WTC11 (cell line): ENCODE measurements around the gene TP53AIP1. TPM values are rescaled to one million over a fixed set of nuclear protein-coding genes. Genes with fewer than 3 reads are reported as not detected.

Experiments used
- ATAC-seq: fragments of 200-7000 bp; cut with Tn5 transposase; 2 replicates; pipeline ENCODE4 v1.10.0; 2021; ENCODE audit warnings: mild to moderate bottlenecking, moderate library complexity
- CTCF ChIA-PET: fragments of 300-600 bp; sonication (Branson Sonifier 250); formaldehyde crosslinking; loops from one replicate; lab custom pipeline; 2021; ENCODE audit warnings: antibody characterized with exemption; lab: Charles Lee
- POLR2A ChIA-PET: fragments of 350-600 bp; sonication (Branson Sonifier 250); formaldehyde crosslinking; loops from one replicate; lab custom pipeline; 2021; ENCODE audit warnings: antibody characterized with exemption; lab: Charles Lee
- DNase-seq: peaks from one replicate; pipeline ENCODE4 v3.0.0; 2021; ENCODE audit warnings: low spot score
- H3K27ac Mint-ChIP-seq: 2 replicates; pipeline ENCODE4 v1.8.0; 2021; ENCODE audit warnings: mixed read lengths
- H3K27me3 Mint-ChIP-seq: 2 replicates; pipeline ENCODE4 v1.8.0; 2021; ENCODE audit warnings: low read depth, mild to moderate bottlenecking, moderate library complexity, mixed read lengths
- H3K36me3 Mint-ChIP-seq: 2 replicates; pipeline ENCODE4 v1.8.0; 2021; ENCODE audit warnings: mixed read lengths
- H3K4me1 Mint-ChIP-seq: 2 replicates; pipeline ENCODE4 v1.8.0; 2022; ENCODE audit warnings: mixed read lengths
- H3K4me3 Mint-ChIP-seq: 2 replicates; pipeline ENCODE4 v1.8.0; 2021; ENCODE audit warnings: mild to moderate bottlenecking, moderate library complexity, mixed read lengths
- H3K9me3 Mint-ChIP-seq: 2 replicates; pipeline ENCODE4 v1.8.0; 2021; ENCODE audit warnings: mixed read lengths
- AR ChIP-seq: fragments of 250-450 bp; sonication (Bioruptor Pico); IDR thresholded peaks from 2 replicates; pipeline ENCODE4 v1.9.0; 2021; ENCODE audit warnings: mild to moderate bottlenecking
- CBFB ChIP-seq: sonication (generic); formaldehyde crosslinking; IDR thresholded peaks from 2 replicates; pipeline ENCODE4 v1.8.1; 2022; ENCODE audit warnings: mild to moderate bottlenecking, low read depth, missing genetic modification reagents
- CDX4 ChIP-seq: fragments of 250-450 bp; sonication (Bioruptor Pico); IDR thresholded peaks from 2 replicates; pipeline ENCODE4 v1.9.0; 2021; ENCODE audit warnings: moderate library complexity, mild to moderate bottlenecking, inconsistent platforms, borderline replicate concordance
- CTCF ChIP-seq: fragments of 200-600 bp; IDR thresholded peaks from 2 replicates; pipeline ENCODE4 v1.8.0; 2022; ENCODE audit warnings: antibody characterized with exemption
- ELF4 ChIP-seq: sonication (generic); formaldehyde crosslinking; IDR thresholded peaks from 2 replicates; pipeline ENCODE4 v1.8.1; 2022; ENCODE audit warnings: low read depth, mild to moderate bottlenecking, moderate library complexity, missing genetic modification reagents
- FOXJ3 ChIP-seq: sonication (generic); formaldehyde crosslinking; IDR thresholded peaks from 2 replicates; pipeline ENCODE4 v1.9.0; 2021; ENCODE audit warnings: missing genetic modification reagents, mild to moderate bottlenecking, borderline replicate concordance
- GABPB1 ChIP-seq: sonication (generic); formaldehyde crosslinking; IDR thresholded peaks from 2 replicates; pipeline ENCODE4 v1.8.1; 2023; ENCODE audit warnings: mild to moderate bottlenecking, missing genetic modification reagents
- IRF1 ChIP-seq: sonication (generic); formaldehyde crosslinking; IDR thresholded peaks from 2 replicates; pipeline ENCODE4 v1.8.0; 2023; ENCODE audit warnings: missing genetic modification reagents
- JUN ChIP-seq: sonication (generic); formaldehyde crosslinking; IDR thresholded peaks from 2 replicates; pipeline ENCODE4 v1.8.0; 2023; ENCODE audit warnings: mild to moderate bottlenecking, missing genetic modification reagents
- MAX ChIP-seq: sonication (generic); formaldehyde crosslinking; IDR thresholded peaks from 2 replicates; pipeline ENCODE4 v1.8.0; 2022; ENCODE audit warnings: mild to moderate bottlenecking, missing genetic modification reagents
- NFE2L1 ChIP-seq: sonication (generic); formaldehyde crosslinking; IDR thresholded peaks from 2 replicates; pipeline ENCODE4 v1.8.1; 2023; ENCODE audit warnings: missing genetic modification reagents
- NR2C2 ChIP-seq: sonication (generic); formaldehyde crosslinking; IDR thresholded peaks from 2 replicates; pipeline ENCODE4 v1.8.0; 2022; ENCODE audit warnings: mild to moderate bottlenecking, missing genetic modification reagents
- RELA ChIP-seq: sonication (generic); formaldehyde crosslinking; IDR thresholded peaks from 2 replicates; pipeline ENCODE4 v1.8.1; 2022; ENCODE audit warnings: missing genetic modification reagents, mild to moderate bottlenecking, borderline replicate concordance
- SMAD4 ChIP-seq: sonication (generic); formaldehyde crosslinking; IDR thresholded peaks from 2 replicates; pipeline ENCODE4 v1.8.0; 2022; ENCODE audit warnings: mild to moderate bottlenecking, missing genetic modification reagents
- USF2 ChIP-seq: sonication (generic); formaldehyde crosslinking; IDR thresholded peaks from 2 replicates; pipeline ENCODE4 v1.8.1; 2023; ENCODE audit warnings: mild to moderate bottlenecking, missing genetic modification reagents, moderate library complexity
- ZBTB21 ChIP-seq: sonication (generic); formaldehyde crosslinking; IDR thresholded peaks from 2 replicates; pipeline ENCODE4 v1.8.1; 2023; ENCODE audit warnings: mild to moderate bottlenecking, missing genetic modification reagents, borderline replicate concordance
- ZBTB43 ChIP-seq: sonication (generic); formaldehyde crosslinking; IDR thresholded peaks from 2 replicates; pipeline ENCODE4 v1.8.1; 2023; ENCODE audit warnings: mild to moderate bottlenecking, missing genetic modification reagents
- ZNF281 ChIP-seq: sonication (generic); formaldehyde crosslinking; IDR thresholded peaks from 2 replicates; pipeline ENCODE4 v1.8.0; 2023; ENCODE audit warnings: mild to moderate bottlenecking, missing genetic modification reagents
- ZNF671 ChIP-seq: fragments of 250-450 bp; sonication (Bioruptor Pico); IDR thresholded peaks from 2 replicates; pipeline ENCODE4 v1.8.0; 2021; ENCODE audit warnings: mild to moderate bottlenecking
- ZSCAN18 ChIP-seq: fragments of 250-450 bp; sonication (Bioruptor Pico); IDR thresholded peaks from 2 replicates; pipeline ENCODE4 v2.1.2; 2022; ENCODE audit warnings: mild to moderate bottlenecking, moderate library complexity
- total RNA-seq: library from RNA; stranded (reverse); gene quantifications from 3 replicates; pipeline ENCODE4 v1.2.3, GENCODE V29; 2021

TP53AIP1 gene
- total RNA-seq, 1 experiment from 2014 or later: 0.07 TPM

- peaks cover 92% of the 10 kb centered on the region for H3K27me3 Mint-ChIP-seq
Observed at GRCh38 chr11:128894286-128894681, 48.4 kb downstream of the TP53AIP1 start.

GRCh38 chr11:128893578-128894285 is 48.9 kb downstream of the TP53AIP1 start:
- peaks cover 92% of the 10 kb centered on the region for H3K27me3 Mint-ChIP-seq
- ChIA-PET POLR2A (interaction anchor here (0.9 kb wide), 1 partner anchor 8 kb away, joined by 3 read pairs; no protein-coding TSS in a partner anchor), CTCF (interaction anchor here (0.8 to 10.8 kb wide), 5 partner anchors 8 to 63 kb away, joined by 3 to 245 read pairs (median 4); no protein-coding TSS in a partner anchor)
- peaks cover 18% of the 10 kb centered on the region for H3K4me1 Mint-ChIP-seq
- H3K4me3 Mint-ChIP-seq: no peak overlapping the region
- no peaks in the 10 kb centered on the region for H3K9me3 Mint-ChIP-seq
- no peak for DNase-seq
- no peaks in the 10 kb centered on the region for H3K36me3 Mint-ChIP-seq
- no peak overlapping the region for H3K27ac Mint-ChIP-seq
- TF ChIP-seq ZNF281 (CRISPR knock-in tag) (no peak), GABPB1 (CRISPR knock-in tag) (no peak), ZBTB43 (no peak), MAX (CRISPR knock-in tag) (no peak), SMAD4 (no peak), ELF4 (CRISPR knock-in tag) (no peak), ZSCAN18 (CRISPR knock-in tag) (no peak), AR (no peak), USF2 (CRISPR knock-in tag) (no peak), IRF1 (CRISPR knock-in tag) (no peak), CBFB (CRISPR knock-in tag) (no peak)
- ATAC-seq: no peak

More at GRCh38 chr11:128894286-128894681, 48.4 kb downstream of the TP53AIP1 start:
- Mint-ChIP-seq H3K4me3 (no peak overlapping the region), H3K9me3 (no peaks in the 10 kb centered on the region), H3K4me1 (peaks cover 18% of the 10 kb centered on the region), H3K36me3 (no peaks in the 10 kb centered on the region), H3K27ac (no peak overlapping the region)
- POLR2A ChIA-PET: no interaction called here
- CTCF ChIA-PET: interaction anchor here (0.8 to 1.0 kb wide), 2 partner anchors 8 to 10 kb away, joined by 3 to 4 read pairs; no protein-coding TSS in a partner anchor
- DNase-seq: no peak
- ATAC-seq: no peak
- TF ChIP-seq ZBTB21 (CRISPR knock-in tag) (no peak), RELA (CRISPR knock-in tag) (no peak), CDX4 (CRISPR knock-in tag) (no peak), ZNF671 (no peak), CTCF (no peak), NFE2L1 (no peak), JUN (no peak), FOXJ3 (CRISPR knock-in tag) (no peak), NR2C2 (CRISPR knock-in tag) (no peak)
